Neural cell (in vitro differentiated cells): ENCODE measurements around the gene RNF138.

Source experiments
- EP300 ChIP-seq: fragments of 450-650 bp; conservative IDR thresholded peaks from 2 replicates; pipeline ENCODE4 v1.6.1; 2014; ENCODE audit warnings: antibody characterized with exemption, mild to moderate bottlenecking, moderate library complexity; ENCODE audit not compliant: poor library complexity, severe bottlenecking
- EZH2 ChIP-seq: fragments of 200-600, 300-800 bp; shearing (Covaris generic), sonication (generic); IDR thresholded peaks from 2 replicates; pipeline ENCODE4 v1.6.1; 2014; ENCODE audit warnings: antibody characterized with exemption, low read length, borderline replicate concordance, mild to moderate bottlenecking; ENCODE audit not compliant: insufficient read depth, poor library complexity, severe bottlenecking
- MXI1 ChIP-seq: fragments of 450-650 bp; conservative IDR thresholded peaks from 2 replicates; pipeline ENCODE4 v1.6.1; 2014; ENCODE audit warnings: antibody characterized with exemption, mild to moderate bottlenecking; ENCODE audit not compliant: poor library complexity, severe bottlenecking
- POLR2AphosphoS5 ChIP-seq: IDR thresholded peaks from 2 replicates; pipeline ENCODE4 v1.6.1; 2012
- RAD21 ChIP-seq: fragments of 450-650 bp; conservative IDR thresholded peaks from 2 replicates; pipeline ENCODE4 v1.6.1; 2014; ENCODE audit warnings: antibody characterized with exemption, mild to moderate bottlenecking, moderate library complexity
- SMC3 ChIP-seq: fragments of 450-650 bp; conservative IDR thresholded peaks from 2 replicates; pipeline ENCODE4 v1.6.1; 2014; ENCODE audit warnings: antibody characterized with exemption, mild to moderate bottlenecking, moderate library complexity; ENCODE audit not compliant: poor library complexity
- TAF1 ChIP-seq: IDR thresholded peaks from 2 replicates; pipeline ENCODE4 v1.6.1; 2012; ENCODE audit warnings: low read depth
- TF ChIP-seq, protein P1 (sequence below): fragments of 450-650 bp; IDR thresholded peaks from 2 replicates; pipeline ENCODE4 v1.5.1; 2014; ENCODE audit warnings: antibody characterized with exemption, mild to moderate bottlenecking, moderate library complexity; ENCODE audit not compliant: poor library complexity, severe bottlenecking

GRCh38 chr18:32096946-32097345 lies 5.3 kb downstream of the RNF138 start:
- TF ChIP-seq, protein P1, sequence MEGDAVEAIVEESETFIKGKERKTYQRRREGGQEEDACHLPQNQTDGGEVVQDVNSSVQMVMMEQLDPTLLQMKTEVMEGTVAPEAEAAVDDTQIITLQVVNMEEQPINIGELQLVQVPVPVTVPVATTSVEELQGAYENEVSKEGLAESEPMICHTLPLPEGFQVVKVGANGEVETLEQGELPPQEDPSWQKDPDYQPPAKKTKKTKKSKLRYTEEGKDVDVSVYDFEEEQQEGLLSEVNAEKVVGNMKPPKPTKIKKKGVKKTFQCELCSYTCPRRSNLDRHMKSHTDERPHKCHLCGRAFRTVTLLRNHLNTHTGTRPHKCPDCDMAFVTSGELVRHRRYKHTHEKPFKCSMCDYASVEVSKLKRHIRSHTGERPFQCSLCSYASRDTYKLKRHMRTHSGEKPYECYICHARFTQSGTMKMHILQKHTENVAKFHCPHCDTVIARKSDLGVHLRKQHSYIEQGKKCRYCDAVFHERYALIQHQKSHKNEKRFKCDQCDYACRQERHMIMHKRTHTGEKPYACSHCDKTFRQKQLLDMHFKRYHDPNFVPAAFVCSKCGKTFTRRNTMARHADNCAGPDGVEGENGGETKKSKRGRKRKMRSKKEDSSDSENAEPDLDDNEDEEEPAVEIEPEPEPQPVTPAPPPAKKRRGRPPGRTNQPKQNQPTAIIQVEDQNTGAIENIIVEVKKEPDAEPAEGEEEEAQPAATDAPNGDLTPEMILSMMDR: no peak
- TF ChIP-seq EZH2 (no peak), EP300 (no peak), POLR2AphosphoS5 (no peak), SMC3 (no peak), TAF1 (no peak), MXI1 (no peak), RAD21 (no peak)
